AG08396 (cell line): ENCODE data around the gene TTC27.
"Not testable (repeated sequence)": the region's sequence is repeated elsewhere in the genome, so short reads cannot be mapped to it uniquely, and the experiment has no call there.

Experiments used
- DNase-seq: peaks from one replicate; pipeline ENCODE4 v3.0.0; 2012; ENCODE audit warnings: low spot score, mixed read lengths

The TTC27 gene

GRCh38 chr2:32627814-32628579, at the start of gene TTC27:
Gene TTC27, plus strand, starts transcription at chr2:32628050. Its CDS starts 243 bp downstream, at chr2:32628293.
- peak; percentile 96 for DNase-seq

- no peak for DNase-seq
Measured at GRCh38 chr2:32591669-32592463, 36.0 kb upstream of the TTC27 start.

GRCh38 chr2:32594573-32594972, 33.3 kb upstream of the TTC27 start:
- no peak for DNase-seq

- DNase-seq = no peak
Measured at GRCh38 chr2:32611366-32611765, 16.5 kb upstream of the TTC27 start.

- DNase-seq = no peak
Measured at GRCh38 chr2:32611771-32612170, 16.1 kb upstream of the TTC27 start.

GRCh38 chr2:32614084-32614483, 13.8 kb upstream of the TTC27 start:
- DNase-seq = no peak

GRCh38 chr2:32617599-32618189, 10.2 kb upstream of the TTC27 start:
- no peak for DNase-seq

GRCh38 chr2:32622570-32623310, 5.1 kb upstream of the TTC27 start:
- DNase-seq = no peak

- DNase-seq = no peak
Measured at GRCh38 chr2:32623311-32623706, 4.5 kb upstream of the TTC27 start.

GRCh38 chr2:32624812-32625211, 3.0 kb upstream of the TTC27 start:
- no peak for DNase-seq

- no peak for DNase-seq
Measured at GRCh38 chr2:32626639-32627221, 1.1 kb upstream of the TTC27 start.

- DNase-seq = peak; percentile 43
Measured at GRCh38 chr2:32627441-32627813, 423 bp upstream of the TTC27 start.

GRCh38 chr2:32632089-32632488, 4.2 kb downstream of the TTC27 start:
- no peak for DNase-seq

- DNase-seq = no peak
Measured at GRCh38 chr2:32633040-32633439, 5.2 kb downstream of the TTC27 start.

GRCh38 chr2:32638548-32638947, 10.7 kb downstream of the TTC27 start:
- not testable (repeated sequence) for DNase-seq

GRCh38 chr2:32641180-32641579, 13.3 kb downstream of the TTC27 start:
- no peak for DNase-seq

- peak; percentile 16 for DNase-seq
Measured at GRCh38 chr2:32647180-32647651, 19.4 kb downstream of the TTC27 start.

- no peak for DNase-seq
Measured at GRCh38 chr2:32652555-32653209, 24.8 kb downstream of the TTC27 start.

GRCh38 chr2:32656069-32656468, 28.2 kb downstream of the TTC27 start:
- DNase-seq = no peak

GRCh38 chr2:32663864-32664263, 36.0 kb downstream of the TTC27 start:
- DNase-seq = no peak

GRCh38 chr2:32666704-32667103, 38.9 kb downstream of the TTC27 start:
- no peak for DNase-seq
